Gastrocnemius medialis (tissue), 4 donors: ENCODE results near the gene HTR2C. TPM values are rescaled to one million over a fixed set of nuclear protein-coding genes. Genes with fewer than 3 reads are reported as not detected.

Source experiments
- ATAC-seq, 2 donors: fragments of 150-250 bp; one replicate each; pipeline ENCODE4 v1.9.1; 2016
- DNase-seq, 2 donors: peaks; one replicate each; pipeline ENCODE4 v3.0.0-alpha.2; 2019
- H3K27ac ChIP-seq, 4 donors: fragments of 200-600 bp; sonication (generic); 1 replicate in 1 of 4; 2 replicates in 3 of 4; pipeline ENCODE4 v1.5.1; 2016 to 2018; ENCODE audit warnings: mild to moderate bottlenecking in 2 of 4, moderate library complexity in 1 of 4
- H3K27me3 ChIP-seq, 3 donors: fragments of 200-600 bp; sonication (generic) in 2 of 3; 1 replicate in 1 of 3; 2 replicates in 2 of 3; pipeline versions ENCODE4 v1.5.1 to v1.6.0; 2016 to 2019; ENCODE audit warnings: mild to moderate bottlenecking in 1 of 3, moderate library complexity in 1 of 3
- H3K36me3 ChIP-seq, 2 donors: fragments of 200-600 bp; sonication (generic) in 1 of 2; one replicate each; pipeline ENCODE4 v1.5.1; 2017 to 2018
- H3K4me1 ChIP-seq, 2 donors: fragments of 200-600 bp; sonication (generic) in 1 of 2; one replicate each; pipeline ENCODE4 v1.5.1; 2016 to 2017; ENCODE audit warnings: mild to moderate bottlenecking in 2 of 2
- H3K4me3 ChIP-seq, 4 donors: fragments of 200-600 bp; sonication (generic) in 3 of 4; 1 replicate in 1 of 4; 2 replicates in 3 of 4; pipeline ENCODE4 v1.5.1; 2016 to 2019; ENCODE audit warnings: mild to moderate bottlenecking in 2 of 4
- H3K9me3 ChIP-seq, 3 donors: fragments of 200-600 bp; sonication (generic) in 2 of 3; 1 replicate in 1 of 3; 2 replicates in 2 of 3; pipeline ENCODE4 v1.5.1; 2016 to 2019
- CTCF ChIP-seq, 5 experiments: fragments of 450-650 bp in 3 of 5; fragments of 200-600 bp in 2 of 5; sonication (generic) in 2 of 5; IDR thresholded peaks in 4 of 5; conservative IDR thresholded peaks in 1 of 5; 1 replicate in 4 of 5; 2 replicates in 1 of 5; pipeline ENCODE4 v1.5.1; 2016 to 2019; ENCODE audit warnings: antibody characterized with exemption in 5 of 5, mild to moderate bottlenecking in 3 of 5, moderate library complexity in 3 of 5
- POLR2A ChIP-seq, 2 donors: fragments of 450-650 bp; IDR thresholded peaks; one replicate each; pipeline ENCODE4 v1.6.1; 2017; ENCODE audit warnings: antibody characterized with exemption in 2 of 2, mild to moderate bottlenecking in 2 of 2, moderate library complexity in 2 of 2
- in situ Hi-C, 4 donors: fragments of 200-750 bp; cut with MboI; loops; one replicate each; pipeline versions ENCODE4 v1.15.0 to v1.8.0; 2017; ENCODE audit warnings: low sequenced_read_pairs in 4 of 4
- intact Hi-C: fragments of 100-400 bp; cut with DNase I; formaldehyde crosslinking; loops from one replicate; pipeline ENCODE4 v1.15.1; 2023; ENCODE audit warnings: low total_unique reads
- total RNA-seq, 4 donors: library from RNA; depleted of rRNA; stranded (reverse); fragments of >200 nt; gene quantifications; one replicate each; pipeline versions ENCODE4 v1.1.0 to v1.2.3, GENCODE V29; 2016

Gene HTR2C
- not detected for total RNA-seq

- Histone ChIP-seq H3K4me3 (no peak within 1 kb of the TSS), H3K36me3 (no peaks in the 10 kb centered on the region), H3K27ac (no peak within 1 kb of the TSS), H3K27me3 (peaks cover 0 to 72% (median 68%) of the 10 kb centered on the region in 3 donors), H3K9me3 (no peaks in the 10 kb centered on the region), H3K4me1 (no peaks in the 10 kb centered on the region)
- intact Hi-C loops: no loop called here
- TF ChIP-seq CTCF (IDR thresholded peaks at IDR 0.05 in 4 of 5, conservative IDR thresholded peaks at IDR 0.05 in 1 of 5) (no peak), POLR2A (IDR thresholded peaks at IDR 0.05) (no peak)
- ATAC-seq: no peak
- in situ Hi-C loops: no loop called here
- no peak for DNase-seq
Measured at GRCh38 chrX:114583646-114584374, at the start of gene HTR2C. Gene HTR2C (plus strand): TSS chrX:114584086. CDS start chrX:114726937, 142,851 bp downstream.

- Histone ChIP-seq H3K9me3 (no peaks in the 10 kb centered on the region), H3K27me3 (peaks cover 0 to 57% (median 51%) of the 10 kb centered on the region in 3 donors), H3K4me3 (no peak overlapping the region), H3K36me3 (no peaks in the 10 kb centered on the region), H3K27ac (no peak overlapping the region), H3K4me1 (no peaks in the 10 kb centered on the region)
- DNase-seq: no peak
- in situ Hi-C loops (no loop called here), intact Hi-C loops (no loop called here)
- TF ChIP-seq CTCF (IDR thresholded peaks at IDR 0.05 in 4 of 5, conservative IDR thresholded peaks at IDR 0.05 in 1 of 5) (no peak), POLR2A (IDR thresholded peaks at IDR 0.05) (no peak)
- no peak for ATAC-seq
Measured at GRCh38 chrX:114580336-114580735, 3.5 kb upstream of the HTR2C start.

- Histone ChIP-seq H3K36me3 (no peaks in the 10 kb centered on the region), H3K27ac (no peak overlapping the region), H3K4me1 (no peaks in the 10 kb centered on the region), H3K27me3 (peaks cover 0 to 69% (median 60%) of the 10 kb centered on the region in 3 donors), H3K4me3 (no peak overlapping the region), H3K9me3 (no peaks in the 10 kb centered on the region)
- DNase-seq (no peak), ATAC-seq (no peak)
- TF ChIP-seq CTCF (IDR thresholded peaks at IDR 0.05 in 4 of 5, conservative IDR thresholded peaks at IDR 0.05 in 1 of 5) (no peak), POLR2A (IDR thresholded peaks at IDR 0.05) (no peak)
- intact Hi-C loops: no loop called here
- in situ Hi-C loops: no loop called here
Measured at GRCh38 chrX:114581528-114582263, 2.2 kb upstream of the HTR2C start.

- H3K27ac ChIP-seq: no peak overlapping the region
- no peaks in the 10 kb centered on the region for H3K9me3 ChIP-seq
- no peak for DNase-seq
- intact Hi-C loops (no loop called here), in situ Hi-C loops (no loop called here)
- H3K36me3 ChIP-seq: no peaks in the 10 kb centered on the region
- peaks cover 0 to 69% (median 66%) of the 10 kb centered on the region in 3 donors for H3K27me3 ChIP-seq
- ATAC-seq: no peak
- H3K4me3 ChIP-seq: no peak overlapping the region
- TF ChIP-seq POLR2A (IDR thresholded peaks at IDR 0.05) (no peak), CTCF (IDR thresholded peaks at IDR 0.05 in 4 of 5, conservative IDR thresholded peaks at IDR 0.05 in 1 of 5) (no peak)
- no peaks in the 10 kb centered on the region for H3K4me1 ChIP-seq
Measured at GRCh38 chrX:114582264-114582632, 1.6 kb upstream of the HTR2C start.
